GM21717 (cell line): ENCODE measurements around the gene UNC13B.

Source experiments
- ATAC-seq: cut with Tn5 transposase; IDR thresholded peaks from one replicate; pipeline ENCODE4 v1.9.1; 2021; ENCODE audit warnings: mild to moderate bottlenecking, moderate library complexity; ENCODE audit not compliant: unreplicated experiment

UNC13B gene

DNA sequence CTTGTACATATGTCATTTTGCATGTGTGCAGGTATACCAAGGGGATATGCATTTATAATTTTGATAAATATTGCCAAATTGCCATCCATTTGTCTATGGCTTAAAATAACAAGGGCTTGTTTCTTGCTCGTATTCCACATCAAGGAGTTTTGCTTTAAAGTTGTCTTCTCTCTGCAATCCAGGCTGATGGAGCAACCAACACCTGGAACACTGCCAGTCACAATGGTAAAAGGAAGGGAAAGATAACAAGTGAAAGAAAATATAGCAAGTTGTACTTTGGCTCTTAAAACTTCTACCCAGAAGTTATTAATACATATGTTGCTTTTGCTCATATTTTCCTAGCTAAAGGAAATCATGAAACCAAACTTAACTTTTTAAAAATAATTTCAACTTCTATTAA, 156.9 kb downstream of the UNC13B start:
- ATAC-seq, result no peak

DNA sequence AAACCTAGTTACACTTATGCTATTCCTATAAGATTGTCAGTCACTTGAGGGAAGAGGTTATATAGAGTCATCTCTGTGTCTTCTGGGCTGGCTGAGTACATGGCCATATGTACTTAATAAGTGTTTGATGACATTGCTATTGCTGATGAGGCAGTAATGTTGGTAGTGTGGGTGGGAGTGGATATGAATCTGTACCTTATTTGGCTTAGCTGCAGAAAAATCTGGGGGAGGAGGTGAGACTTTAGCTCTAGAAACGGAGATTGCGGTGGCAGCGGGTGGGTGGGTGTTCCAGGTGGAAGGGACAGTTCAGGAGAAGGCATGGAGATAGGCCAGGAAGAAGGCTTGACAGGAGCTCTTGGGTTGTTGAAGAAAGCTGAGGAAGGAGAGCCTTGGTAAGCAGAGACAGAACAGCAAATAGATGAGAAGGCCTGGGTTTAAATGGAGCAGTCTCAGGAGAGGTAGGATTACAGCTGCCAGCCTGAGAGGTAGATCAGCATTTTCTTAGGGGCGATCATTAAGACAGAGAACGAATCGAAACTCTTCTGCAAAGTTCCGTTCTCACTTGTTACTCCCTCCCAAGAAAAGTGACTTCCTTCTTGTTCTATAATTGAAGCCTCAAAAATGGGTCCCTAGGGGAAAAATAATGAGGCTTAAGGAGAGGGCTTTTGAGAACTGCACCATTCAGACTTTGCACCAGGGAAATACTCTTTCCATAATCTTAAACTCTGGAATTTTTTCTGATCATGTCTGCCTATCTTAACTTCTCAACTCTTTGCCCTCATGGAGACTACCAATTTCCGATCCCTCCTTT, 160.5 kb downstream of the UNC13B start:
- ATAC-seq, result no peak

DNA sequence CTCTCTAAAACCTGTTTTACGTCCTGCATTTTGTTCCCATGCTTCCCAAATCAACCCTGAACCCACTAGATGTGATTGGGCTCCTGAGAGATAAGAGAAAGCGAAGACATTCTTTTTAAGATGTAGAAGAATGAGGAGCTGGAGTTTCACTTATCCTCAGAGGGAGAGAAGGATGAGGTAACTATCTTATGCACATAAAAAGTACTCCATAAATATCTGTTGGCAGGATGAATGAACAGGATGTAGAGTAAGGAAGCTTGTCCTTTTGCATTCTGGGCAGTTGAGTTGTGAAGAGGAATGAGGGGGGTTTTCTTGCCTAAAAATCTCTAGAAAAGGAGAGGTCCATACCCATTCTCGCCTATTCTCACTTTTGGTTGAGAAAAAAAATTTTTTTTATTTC, 163.2 kb downstream of the UNC13B start:
- ATAC-seq, result no peak

DNA sequence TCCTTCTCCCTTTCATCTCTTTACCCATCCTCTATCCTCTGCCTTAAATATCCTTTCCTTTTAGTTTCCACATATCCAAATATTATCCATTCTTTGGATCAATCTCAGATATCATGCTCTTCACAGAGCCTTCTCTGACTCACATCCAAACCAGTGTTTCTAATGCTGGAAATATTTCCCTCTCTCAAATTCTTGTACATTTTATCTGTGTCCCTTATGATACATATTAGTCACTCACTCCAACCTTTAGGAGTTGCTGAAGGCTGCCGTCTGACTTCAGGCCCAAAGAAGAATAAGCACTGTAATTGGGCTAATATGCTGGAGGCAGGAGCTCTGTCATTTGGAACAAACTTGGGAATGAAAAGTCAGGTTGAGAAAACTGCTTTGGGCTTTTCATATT, 171.7 kb downstream of the UNC13B start:
- no peak for ATAC-seq

DNA sequence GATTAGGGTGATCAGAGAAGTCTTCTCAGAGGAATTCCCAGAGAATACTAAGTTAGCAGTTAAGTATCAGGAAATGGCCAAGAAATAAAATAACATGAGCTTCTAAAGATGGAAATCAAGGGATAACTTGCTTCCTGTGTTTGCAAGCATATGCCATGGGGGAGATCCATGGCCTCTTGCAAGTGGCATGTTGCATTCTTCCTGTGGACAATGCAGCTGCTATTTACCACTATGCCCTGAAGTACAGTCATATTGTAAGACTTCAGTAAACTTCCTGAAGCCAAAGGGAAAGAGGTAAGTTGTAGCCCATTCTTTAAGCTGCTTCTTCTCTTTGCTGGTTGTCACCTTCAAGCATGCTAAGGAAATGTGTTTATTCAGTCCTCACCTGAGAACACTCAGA, 173.4 kb downstream of the UNC13B start:
- no peak for ATAC-seq

DNA sequence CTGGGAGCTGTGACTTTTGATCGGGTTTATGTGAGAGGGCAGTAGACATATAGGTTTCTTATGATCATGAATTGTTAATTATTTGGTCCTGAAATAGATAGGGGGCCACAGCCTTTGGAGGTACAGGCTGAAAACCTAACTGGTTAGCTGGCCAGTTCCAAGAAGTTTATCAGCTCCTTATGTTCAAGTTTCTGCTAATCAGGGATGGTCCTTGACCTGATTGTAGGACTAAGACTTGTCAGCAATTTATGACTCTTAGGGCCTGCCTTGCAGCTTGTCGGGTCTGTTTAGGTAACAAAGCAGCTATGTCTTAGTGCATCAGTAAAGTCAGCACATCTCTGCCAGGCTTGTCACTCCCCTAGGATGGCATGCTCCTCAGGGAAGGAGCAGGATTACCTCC, 176.3 kb downstream of the UNC13B start:
- ATAC-seq, result no peak

DNA sequence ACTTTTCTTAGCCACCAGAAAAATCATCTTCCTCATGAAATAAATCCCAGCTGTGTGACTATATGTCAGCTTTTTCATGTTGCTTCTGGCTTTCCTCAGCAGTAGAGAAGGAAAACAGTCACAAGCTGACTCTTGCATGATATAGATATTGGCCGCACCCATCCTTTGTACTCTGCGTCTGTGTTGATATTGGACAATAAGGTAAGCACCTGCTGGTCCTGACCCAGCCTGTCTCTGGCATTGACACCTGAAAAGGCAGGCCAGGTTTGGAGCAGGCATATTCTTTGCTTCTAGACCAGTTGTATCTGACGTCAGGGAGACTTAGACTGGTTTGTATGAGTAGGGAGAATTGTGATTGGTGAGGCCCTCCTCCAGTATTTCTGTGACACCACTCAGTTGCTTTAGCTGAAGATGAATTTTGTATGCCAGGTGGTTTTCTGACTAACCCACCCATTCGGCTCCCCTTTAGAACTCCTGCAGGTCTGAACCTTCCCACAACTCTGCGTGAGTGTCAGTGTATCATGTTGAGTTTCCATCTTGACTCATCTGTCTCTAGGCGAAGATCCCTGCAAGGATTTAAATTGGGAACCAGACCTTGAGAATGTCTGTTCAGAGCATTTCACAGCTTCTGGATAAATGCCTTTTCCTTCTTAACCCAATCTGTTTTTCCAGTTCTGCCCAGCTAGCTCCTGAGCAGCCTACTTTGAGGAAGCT, 176.9 kb downstream of the UNC13B start:
- ATAC-seq, result no peak

DNA sequence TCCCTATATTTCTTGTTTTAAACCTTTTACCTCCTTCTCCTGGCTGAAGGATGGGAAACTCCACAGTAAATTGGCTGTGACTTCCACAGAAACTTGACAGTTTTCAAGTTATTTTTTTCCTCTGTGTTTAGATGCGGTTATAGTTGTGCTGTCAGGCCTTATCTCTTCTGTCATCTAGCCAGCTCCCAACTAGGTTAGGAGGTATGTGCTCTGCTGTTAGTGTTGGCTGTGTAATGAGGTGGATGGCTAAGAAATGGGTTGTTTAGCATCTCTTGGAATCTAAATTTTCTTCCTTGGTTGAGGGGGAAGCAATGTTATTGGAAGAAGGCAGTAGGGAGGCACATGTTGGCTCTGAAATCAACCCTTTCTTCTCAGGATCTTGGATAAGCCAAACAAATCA, 178.2 kb downstream of the UNC13B start:
- no peak for ATAC-seq

DNA sequence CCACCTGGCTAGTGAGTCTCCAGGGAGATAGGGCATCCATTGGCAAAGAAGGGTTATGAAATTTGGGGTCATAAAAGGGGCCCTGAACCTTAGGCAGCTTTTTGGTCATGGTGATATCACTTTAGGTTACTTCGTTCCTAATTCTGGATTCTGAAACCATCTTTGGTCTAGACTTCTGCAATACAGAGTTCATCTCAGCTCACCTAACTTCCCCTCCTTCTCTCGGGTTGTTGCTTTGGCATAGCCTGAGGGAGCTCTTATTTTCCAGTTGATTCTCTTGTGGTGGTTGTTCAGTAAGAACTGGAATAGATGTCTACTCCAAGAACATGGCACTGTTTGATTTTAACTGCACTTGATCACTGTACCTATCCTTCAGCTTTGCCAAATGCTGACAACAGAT, 179.2 kb downstream of the UNC13B start:
- ATAC-seq, result no peak

DNA sequence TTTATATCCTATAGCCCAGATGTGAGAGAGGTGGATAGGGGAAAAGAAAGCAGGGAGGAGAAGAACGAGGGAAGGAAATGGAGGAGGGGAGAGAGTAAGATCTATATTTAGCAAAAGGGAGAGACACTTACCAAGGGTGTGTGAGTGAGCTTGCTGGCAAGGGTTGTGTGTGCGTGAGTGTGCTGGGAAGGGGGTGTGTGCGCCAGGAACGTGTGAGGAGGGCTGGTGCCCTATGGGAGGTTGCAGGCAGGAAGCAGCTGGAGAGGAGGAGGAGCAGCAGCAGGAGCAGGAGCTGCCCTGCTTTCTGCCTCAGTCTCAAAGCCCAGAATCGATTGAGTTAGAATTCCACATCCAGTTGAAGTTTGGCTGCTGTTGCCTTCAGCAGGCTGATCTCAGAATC, 179.8 kb downstream of the UNC13B start:
- no peak for ATAC-seq

DNA sequence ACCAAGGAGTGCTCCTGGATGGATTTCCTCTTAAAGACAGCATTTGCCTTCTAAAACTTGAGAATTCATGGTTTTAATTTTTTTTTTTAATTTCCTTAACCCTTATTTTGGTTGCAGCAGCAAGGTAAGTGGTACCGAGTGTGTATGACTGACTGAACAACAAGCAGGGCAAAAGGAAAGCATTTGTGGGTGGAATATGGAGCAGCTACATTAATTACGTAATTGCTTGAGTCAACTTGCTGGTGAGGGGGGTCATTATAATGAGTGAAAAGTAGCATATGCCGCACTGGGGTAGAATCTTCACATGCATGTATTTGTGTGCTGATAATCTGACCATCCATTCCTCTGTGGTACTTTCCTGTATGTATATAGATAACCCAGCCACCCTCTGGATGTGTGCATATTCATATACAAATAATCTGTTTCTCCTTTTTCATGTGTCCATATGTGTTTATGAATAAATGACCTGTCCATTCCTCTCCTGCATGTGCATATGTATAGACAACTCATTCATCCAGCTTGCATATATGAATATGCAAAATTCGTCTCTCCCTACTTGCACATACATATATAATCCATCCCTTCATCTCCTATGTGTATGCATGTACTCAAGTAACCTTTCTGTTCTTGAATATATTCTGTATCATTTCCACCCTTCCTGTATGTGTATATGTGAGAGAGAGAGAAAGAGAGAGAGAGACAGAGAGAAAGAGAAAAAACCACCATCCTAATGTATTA, 180.6 kb downstream of the UNC13B start:
- ATAC-seq, result no peak

DNA sequence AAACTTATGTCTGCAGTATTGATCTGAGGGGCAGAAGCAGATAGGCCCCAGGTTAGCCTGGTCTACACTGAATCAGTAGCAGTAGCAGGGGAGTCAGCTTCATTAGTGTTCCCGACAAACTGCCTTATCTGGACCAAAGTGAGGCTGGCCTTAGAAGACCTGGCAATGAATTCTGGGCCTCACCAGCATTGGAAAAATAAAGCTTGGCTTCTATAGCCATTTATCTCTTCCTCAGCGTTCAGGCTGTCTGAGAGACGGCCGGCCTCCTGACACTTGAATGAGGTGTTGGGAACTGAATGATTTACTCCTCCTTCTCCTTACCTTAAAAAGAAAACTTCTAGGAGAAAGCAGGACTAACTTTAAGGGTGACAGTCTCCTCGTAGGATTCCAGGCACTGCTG, 186.3 kb downstream of the UNC13B start:
- no peak for ATAC-seq

DNA sequence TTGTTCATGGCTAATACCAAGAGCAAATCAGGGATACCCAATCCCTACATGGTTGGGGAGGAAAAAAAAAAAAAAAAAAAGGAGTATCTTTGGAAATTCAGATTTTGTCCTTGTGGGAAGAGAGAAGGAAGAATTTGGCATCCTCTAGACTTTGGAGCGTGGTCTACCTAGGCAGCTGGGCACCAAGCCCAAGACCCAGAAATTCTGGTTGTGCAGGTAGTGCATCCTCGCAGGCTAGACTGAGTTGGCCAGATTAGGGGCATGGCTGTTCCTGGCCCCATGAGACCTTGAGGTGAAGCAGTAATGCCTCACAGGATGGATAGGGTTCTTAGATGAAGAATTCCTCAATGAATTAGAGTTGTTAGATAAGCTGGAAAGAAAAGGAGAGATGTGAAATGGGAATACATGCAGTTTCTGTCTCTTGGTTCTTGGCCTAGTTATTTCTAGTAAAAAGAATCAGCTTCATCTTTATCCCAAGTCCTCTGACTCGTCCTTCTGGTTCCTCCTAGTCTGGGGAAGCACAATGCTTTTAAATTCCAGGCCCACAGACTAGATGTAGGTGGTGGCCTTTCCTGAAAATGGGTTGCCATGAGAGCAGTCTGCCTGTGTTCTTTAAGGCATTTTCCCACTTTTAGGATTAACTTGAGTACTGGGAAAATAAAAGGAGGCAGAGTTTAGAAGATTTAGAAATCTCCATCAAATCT, 187.6 kb downstream of the UNC13B start:
- ATAC-seq, result no peak

DNA sequence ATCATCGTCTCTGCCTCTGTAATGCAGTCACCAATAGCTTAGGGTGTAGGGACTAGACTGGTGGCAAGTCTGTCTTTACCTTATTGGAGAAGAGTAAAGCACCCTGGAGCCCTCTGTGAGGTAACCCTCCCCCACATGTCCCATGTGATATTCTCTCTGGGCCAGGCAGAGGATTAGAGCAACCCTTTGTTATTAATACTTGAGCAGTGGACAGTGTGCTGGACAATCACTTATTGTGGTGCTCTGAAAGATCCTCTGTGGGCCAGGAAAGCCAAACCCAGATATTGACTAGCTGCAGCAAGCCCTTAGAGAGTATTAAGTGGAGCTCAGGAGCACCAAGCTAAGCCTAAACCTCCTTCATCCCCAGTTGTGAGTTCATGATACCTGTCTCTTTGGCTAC, 188.4 kb downstream of the UNC13B start:
- no peak for ATAC-seq

DNA sequence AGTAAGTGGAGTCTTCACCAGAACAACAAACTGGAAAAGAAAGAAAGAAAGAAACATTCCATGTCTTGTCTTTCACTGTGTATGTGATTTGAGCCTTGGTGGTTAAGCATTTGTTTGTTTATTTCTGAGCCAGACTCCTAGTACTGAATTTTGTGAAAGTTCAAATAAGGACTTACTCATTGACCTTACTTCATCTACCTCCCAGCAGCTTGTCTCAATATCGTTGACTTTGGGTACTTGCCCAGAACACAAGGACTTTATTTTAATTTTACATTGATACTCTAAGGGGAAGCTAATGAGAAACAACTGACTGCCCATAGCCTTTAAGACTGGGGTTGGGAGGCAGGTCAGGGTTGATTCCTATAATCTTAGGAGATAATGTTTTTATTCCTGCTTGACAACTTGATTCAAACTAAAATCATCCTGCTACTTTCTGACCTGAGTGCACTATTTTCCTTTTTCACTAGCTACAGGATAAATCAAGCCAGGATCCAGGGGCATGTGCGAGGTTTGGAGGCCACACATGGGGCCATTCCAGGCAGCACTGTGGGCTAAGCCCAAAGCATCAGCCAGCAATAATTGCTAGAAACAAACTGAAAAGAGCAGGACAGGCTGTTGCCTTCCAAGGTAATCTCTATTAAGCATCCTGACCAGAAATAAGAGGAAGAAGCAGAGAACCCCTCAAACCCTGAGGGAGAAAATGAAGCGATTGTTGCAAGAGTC, 189.2 kb downstream of the UNC13B start:
- no peak for ATAC-seq

DNA sequence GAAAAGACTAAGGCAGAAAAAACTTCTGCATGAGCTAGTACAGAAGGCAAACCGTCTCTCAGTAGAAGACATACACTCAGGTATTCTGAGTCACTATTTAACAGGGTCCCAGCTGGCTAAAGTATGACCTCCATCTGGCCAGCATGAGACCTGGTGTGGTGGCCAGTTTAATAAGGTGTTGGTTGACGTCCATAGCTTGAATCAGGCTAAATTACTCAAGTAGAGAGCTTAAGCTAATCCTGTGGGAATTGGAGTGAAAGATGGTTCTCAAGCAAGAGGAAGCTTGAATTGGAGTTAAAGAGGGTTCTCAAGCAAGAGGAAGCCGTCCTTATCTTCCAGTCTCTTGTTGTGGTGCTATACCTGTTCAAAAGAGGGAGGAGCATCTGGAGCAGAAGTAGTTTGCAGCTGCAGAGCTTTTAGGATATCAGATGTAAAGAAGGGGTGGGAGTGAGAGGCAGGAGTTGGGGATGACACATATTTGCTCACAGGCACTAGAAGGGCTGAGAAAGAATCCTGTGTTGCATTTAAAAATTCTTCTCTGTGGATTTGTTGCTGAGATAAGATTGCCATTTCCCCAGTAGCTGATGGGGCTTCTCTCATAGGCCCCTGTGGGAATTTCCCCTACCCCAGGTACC, 192.0 kb downstream of the UNC13B start:
- ATAC-seq, result no peak

DNA sequence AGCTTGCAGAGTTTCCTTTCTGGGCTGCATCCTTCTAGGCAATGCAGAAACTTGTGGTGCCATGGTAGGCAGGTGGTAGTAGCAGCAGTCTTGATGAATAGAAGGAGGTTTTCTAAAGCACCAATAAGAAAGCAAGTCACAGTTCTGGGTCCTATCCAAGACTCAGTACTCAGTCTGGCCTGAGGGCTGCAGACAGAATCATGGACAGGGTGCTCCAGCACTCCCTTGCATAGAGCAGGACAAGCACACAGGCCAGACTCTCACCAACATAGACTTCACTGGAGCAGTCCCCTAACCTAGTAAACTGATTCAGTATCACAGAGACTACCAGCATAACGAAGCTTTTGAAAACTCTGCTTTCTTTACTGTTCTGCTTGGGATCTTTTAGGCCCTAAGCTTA, 194.1 kb downstream of the UNC13B start:
- ATAC-seq, result no peak

DNA sequence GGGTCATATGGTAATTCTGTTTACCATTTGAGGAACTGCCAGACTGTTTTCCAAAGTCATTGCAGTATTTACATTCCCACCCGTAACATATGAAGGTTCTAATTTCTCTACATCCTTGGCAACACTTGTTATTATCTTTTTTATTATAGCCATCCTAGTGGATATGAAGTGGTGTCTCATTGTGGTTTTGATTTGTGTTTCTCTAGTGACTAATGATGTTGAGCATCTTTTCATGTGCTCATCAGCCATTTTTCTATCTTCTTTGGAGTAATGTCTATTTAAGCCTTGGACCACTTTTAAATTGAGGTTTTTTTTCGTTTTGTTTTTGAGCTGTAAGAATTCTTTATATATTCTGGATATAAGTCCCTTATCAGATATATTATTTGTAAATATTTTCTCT, 195.3 kb downstream of the UNC13B start:
- ATAC-seq, result no peak

DNA sequence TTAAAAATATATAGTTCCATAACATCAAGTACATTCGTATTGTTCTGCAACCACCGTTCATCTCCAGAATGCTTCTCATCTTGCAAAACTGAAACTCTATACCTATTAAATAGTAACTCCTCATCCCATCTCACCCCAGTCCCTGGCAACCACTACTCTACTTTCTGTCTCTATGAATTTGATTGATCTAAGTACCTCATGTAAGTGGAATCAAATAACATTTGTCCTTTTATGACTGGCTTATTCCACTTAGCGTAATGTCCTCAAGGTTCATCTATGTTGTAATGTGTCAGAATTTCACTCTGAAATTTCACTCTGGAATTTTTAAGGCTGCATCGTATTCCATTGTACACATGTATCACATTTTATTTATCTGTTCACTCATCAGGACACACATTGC, 196.0 kb downstream of the UNC13B start:
- ATAC-seq, result no peak
